Lower leg skin (tissue), 4 donors: ENCODE data around the gene NECAB2. TPM values are rescaled to one million over a fixed set of nuclear protein-coding genes. Genes with fewer than 3 reads are reported as not detected.

ENCODE experiments used
- DNase-seq, 2 donors: peaks; one replicate each; pipeline ENCODE4 v3.0.0-alpha.2; 2019; ENCODE audit warnings: low spot score in 2 of 2
- H3K4me3 ChIP-seq: fragments of 200-600 bp; sonication (generic); 2 replicates; pipeline ENCODE4 v1.5.1; 2017; ENCODE audit warnings: mild to moderate bottlenecking, low read depth; ENCODE audit not compliant: poor library complexity, severe bottlenecking
- POLR2A ChIP-seq, 2 donors: fragments of 450-650 bp; IDR thresholded peaks; one replicate each; pipeline ENCODE4 v1.6.1; 2016 to 2017; ENCODE audit warnings: antibody characterized with exemption in 2 of 2, mild to moderate bottlenecking in 1 of 2, moderate library complexity in 1 of 2
- WGBS, 2 donors: methylation state at CpG; one replicate each; pipeline ENCODE4 v1.1.5; 2018; 5-methylcytosine and 5-hydroxymethylcytosine counted together
- intact Hi-C: fragments of 100-400 bp; cut with DNase I; formaldehyde crosslinking; loops from one replicate; pipeline ENCODE4 v1.15.0; 2023; ENCODE audit warnings: low total_unique reads
- total RNA-seq, 4 donors: library from RNA; depleted of rRNA; stranded (reverse); fragments of >200 nt; gene quantifications; one replicate each; pipeline ENCODE4 v1.1.0, GENCODE V29; 2016
- TF ChIP-seq, protein P1 (sequence below), 3 donors: fragments of 450-650 bp; IDR thresholded peaks; one replicate each; pipeline ENCODE4 v1.5.1; 2016; ENCODE audit warnings: antibody characterized with exemption in 3 of 3, mild to moderate bottlenecking in 3 of 3, moderate library complexity in 2 of 3

The NECAB2 gene
- total RNA-seq, 4 donors from 2014 or later: not detected

DNA sequence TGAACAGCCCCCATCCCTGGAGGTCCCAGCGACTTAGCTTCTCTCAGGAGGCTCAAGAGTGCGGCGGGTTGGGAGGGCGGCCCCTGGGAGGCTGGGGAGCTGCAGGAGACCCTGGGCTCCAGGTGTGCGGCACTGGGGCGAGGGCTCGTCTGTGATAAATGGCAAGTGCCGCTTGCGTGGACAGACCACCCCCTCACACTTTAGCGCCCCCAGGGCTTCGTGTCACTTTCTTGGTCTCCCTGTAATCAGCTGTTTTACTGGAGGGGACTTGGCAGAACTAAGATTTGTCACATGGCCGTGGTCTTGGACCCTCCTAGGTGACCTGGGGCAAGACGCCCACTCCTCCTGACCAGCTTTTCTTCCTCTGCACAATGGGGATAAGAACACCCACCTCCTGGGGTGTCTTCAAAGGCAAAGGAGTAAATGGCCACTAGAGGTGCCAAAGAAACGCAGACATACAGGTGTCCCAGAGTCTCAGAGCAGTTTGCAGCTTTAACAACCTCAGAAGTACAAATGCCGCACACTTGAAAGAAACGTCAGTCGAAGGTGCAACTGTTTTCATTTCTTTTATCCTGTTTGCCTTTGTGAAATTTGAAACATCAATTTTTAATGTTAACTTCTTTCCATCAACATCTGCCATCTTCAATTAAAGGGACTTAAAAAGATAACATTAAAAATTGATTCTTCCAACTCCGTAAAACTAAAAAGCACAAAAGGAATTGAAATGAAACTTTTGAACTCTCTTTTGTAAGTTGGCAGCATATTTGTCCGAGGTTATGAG lies 14.1 kb upstream of the NECAB2 start:
- TF ChIP-seq, protein P1, sequence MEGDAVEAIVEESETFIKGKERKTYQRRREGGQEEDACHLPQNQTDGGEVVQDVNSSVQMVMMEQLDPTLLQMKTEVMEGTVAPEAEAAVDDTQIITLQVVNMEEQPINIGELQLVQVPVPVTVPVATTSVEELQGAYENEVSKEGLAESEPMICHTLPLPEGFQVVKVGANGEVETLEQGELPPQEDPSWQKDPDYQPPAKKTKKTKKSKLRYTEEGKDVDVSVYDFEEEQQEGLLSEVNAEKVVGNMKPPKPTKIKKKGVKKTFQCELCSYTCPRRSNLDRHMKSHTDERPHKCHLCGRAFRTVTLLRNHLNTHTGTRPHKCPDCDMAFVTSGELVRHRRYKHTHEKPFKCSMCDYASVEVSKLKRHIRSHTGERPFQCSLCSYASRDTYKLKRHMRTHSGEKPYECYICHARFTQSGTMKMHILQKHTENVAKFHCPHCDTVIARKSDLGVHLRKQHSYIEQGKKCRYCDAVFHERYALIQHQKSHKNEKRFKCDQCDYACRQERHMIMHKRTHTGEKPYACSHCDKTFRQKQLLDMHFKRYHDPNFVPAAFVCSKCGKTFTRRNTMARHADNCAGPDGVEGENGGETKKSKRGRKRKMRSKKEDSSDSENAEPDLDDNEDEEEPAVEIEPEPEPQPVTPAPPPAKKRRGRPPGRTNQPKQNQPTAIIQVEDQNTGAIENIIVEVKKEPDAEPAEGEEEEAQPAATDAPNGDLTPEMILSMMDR (IDR thresholded peaks at IDR 0.05): no peak
- no peak for TF ChIP-seq POLR2A (IDR thresholded peaks at IDR 0.05)
- peak in 1 of 2 donors; percentile 26 for DNase-seq
- WGBS, 2 donors: 17 to 32% methylated on average over 9 to 19 of the region's 19 CpGs
- H3K4me3 ChIP-seq: peak overlapping the region; percentile 34
- intact Hi-C loops: loop anchor here (10.0 kb wide), 1 partner anchor 111 kb away; no protein-coding TSS in a partner anchor

DNA sequence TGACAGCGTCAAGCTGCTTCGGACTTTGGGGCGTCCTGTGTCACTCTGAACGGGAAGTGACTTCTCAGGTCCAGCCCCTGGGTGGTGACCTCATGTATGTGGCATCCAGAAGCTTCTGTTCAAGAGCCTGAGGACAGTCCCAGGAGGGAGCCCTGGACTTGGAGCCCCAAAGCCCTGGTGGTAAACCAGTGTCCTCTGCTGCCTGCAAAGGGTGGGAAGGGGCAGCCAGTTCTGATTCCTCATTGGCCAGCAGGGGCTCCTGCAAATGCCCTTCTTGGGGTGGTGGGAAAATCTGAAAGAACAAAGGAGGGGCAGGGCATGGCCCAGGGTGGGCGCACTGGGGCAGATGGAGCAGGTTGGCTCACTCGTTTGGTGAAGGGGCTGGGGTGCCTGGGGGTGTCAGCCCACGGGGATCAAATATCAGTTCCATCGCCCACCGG lies 13.4 kb upstream of the NECAB2 start:
- TF ChIP-seq, protein P1 (IDR thresholded peaks at IDR 0.05): no peak
- TF ChIP-seq POLR2A (IDR thresholded peaks at IDR 0.05): no peak
- DNase-seq: peak in 1 of 2 donors; percentile 37
- WGBS, 2 donors: 52 to 55% methylated on average over 9 of the region's 9 CpGs
- intact Hi-C loops: loop anchor here (5.0 to 10.0 kb wide), 2 partner anchors 110 to 127 kb away; no protein-coding TSS in a partner anchor
- no peak overlapping the region for H3K4me3 ChIP-seq

DNA sequence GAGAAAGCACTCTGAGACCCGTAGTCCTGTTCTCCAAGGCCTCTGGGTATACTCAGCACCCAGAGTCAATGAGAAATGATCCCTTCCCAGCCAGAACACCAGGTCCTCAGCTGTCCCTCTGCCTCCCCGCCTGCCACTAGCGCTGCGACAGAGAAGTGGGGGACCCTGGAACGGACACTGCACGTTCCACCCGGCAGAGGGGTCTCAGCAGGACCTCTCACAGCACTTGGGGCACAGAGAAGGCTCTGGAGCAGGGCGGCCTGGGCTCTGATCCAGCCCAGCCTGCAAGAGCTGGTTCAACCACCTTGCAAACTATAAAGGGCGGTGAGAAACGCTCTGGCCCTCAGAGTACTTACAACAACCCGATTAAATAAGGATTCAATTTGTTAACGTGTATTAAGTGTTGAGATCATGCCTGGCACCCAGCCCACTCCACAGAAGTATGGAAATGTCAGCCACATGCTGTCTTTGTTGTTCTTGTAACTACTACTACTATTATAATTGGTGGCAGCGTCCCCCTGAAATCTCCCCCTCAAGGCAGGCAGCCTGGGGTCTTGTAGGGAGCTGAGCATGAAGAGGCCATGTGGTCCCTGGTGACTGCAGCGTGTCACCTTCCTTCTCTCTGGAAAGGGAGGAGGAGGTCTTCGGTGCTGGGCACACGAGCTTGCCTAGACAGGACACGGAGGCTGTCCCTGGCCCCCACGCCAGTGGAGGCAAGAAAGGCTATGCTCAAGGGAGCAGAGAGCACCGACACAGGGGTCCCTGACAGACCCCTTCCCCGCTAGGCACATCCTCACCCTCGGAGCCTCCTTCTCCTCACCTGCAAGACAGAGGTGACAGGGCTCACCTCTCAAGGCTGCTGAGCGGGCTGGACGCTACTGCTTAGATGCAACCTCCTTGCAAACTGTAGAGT lies 12.6 kb upstream of the NECAB2 start:
- WGBS, 2 donors: 71% methylated on average over 16 to 23 of the region's 23 CpGs
- intact Hi-C loops: loop anchor here (5.0 to 10.0 kb wide), 2 partner anchors 109 to 128 kb away; no protein-coding TSS in a partner anchor
- no peak for TF ChIP-seq POLR2A (IDR thresholded peaks at IDR 0.05)
- TF ChIP-seq, protein P1 (IDR thresholded peaks at IDR 0.05): no peak
- no peak for DNase-seq
- no peak overlapping the region for H3K4me3 ChIP-seq

DNA sequence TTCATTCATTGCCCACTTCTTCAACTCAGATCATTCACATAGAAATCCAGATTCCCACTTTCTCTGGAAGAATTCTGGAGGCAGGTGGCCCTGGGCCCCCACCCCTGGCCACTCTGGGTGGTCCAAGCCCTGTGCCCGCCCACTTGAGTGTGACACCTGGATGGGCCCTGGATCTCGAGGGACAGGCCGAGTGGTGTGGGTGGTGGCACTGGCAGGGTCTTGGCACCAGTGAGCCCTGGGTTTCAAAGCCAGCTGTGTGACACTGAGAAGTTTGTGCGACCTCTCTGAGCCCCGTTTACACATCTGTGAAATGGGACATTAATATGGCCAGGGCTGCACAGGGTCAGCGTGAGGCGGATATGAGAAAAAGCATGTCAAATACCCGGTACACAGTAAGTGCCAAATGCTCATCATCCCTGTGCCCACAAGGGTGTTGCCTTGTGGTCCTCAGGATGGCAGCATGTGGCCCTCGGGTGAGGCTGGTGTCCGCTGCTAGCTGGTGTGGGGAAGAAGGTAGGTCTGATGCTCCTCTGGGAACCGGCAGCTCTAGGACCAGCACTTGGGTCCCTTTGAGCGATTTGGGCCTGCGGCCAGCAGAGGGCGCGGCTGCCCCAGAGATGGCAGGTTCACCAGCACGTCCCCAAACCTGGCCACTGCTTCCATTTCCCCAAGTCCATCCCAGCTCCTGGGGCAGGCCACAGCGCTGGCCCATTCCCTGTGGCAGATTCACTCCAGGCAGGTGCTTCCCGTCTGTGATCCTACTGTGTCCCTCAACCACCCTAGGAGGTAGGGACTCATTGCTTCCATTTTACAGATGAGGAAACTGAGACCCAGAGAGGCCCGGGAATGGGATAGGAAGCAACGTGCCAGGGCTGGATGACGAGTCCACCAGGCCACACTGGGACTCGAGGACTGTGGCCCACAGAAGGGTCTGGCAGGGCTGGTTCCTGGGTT lies 11.4 kb upstream of the NECAB2 start:
- intact Hi-C loops: loop anchor here (5.0 to 10.0 kb wide), 2 partner anchors 108 to 129 kb away; no protein-coding TSS in a partner anchor
- peak; percentile 70 to 95 for DNase-seq
- TF ChIP-seq POLR2A (IDR thresholded peaks at IDR 0.05): no peak
- TF ChIP-seq, protein P1 (IDR thresholded peaks at IDR 0.05): no peak
- WGBS, 2 donors: 55% methylated on average over 19 to 22 of the region's 22 CpGs
- no peak overlapping the region for H3K4me3 ChIP-seq
